IPS-18c (cell line): ENCODE results near the gene ST3GAL4.
"Not testable (repeated sequence)": the region's sequence is repeated elsewhere in the genome, so short reads cannot be mapped to it uniquely, and the experiment has no call there.

Source experiments
- H3K4me3 ChIP-seq: 2 replicates; pipeline ENCODE4 v1.7.0; 2013; ENCODE audit warnings: low read depth, mild to moderate bottlenecking, low read length, moderate library complexity; ENCODE audit not compliant: insufficient read depth
- H3K9me3 ChIP-seq: one replicate; pipeline ENCODE4 v1.6.1; 2013; ENCODE audit warnings: mild to moderate bottlenecking, low read length, moderate library complexity; ENCODE audit not compliant: control insufficient read depth, insufficient read depth

ST3GAL4 gene

GRCh38 chr11:126391286-126391954, 35.9 kb downstream of the ST3GAL4 start:
- H3K9me3 ChIP-seq: no peaks in the 10 kb centered on the region
- H3K4me3 ChIP-seq: no peak overlapping the region

GRCh38 chr11:126391970-126392632, 36.6 kb downstream of the ST3GAL4 start:
- Histone ChIP-seq H3K4me3 (no peak overlapping the region), H3K9me3 (no peaks in the 10 kb centered on the region)

- H3K4me3 ChIP-seq: no peak overlapping the region
- no peaks in the 10 kb centered on the region for H3K9me3 ChIP-seq
Observed at GRCh38 chr11:126392633-126393013, 37.1 kb downstream of the ST3GAL4 start.

- Histone ChIP-seq H3K9me3 (no peaks in the 10 kb centered on the region), H3K4me3 (no peak overlapping the region)
Observed at GRCh38 chr11:126393143-126393542, 37.7 kb downstream of the ST3GAL4 start.

GRCh38 chr11:126394036-126394435, 38.5 kb downstream of the ST3GAL4 start:
- no peaks in the 10 kb centered on the region for H3K9me3 ChIP-seq

GRCh38 chr11:126394634-126395072, 39.2 kb downstream of the ST3GAL4 start:
- not testable (repeated sequence) for H3K4me3 ChIP-seq, H3K9me3 ChIP-seq

More at GRCh38 chr11:126394036-126394435, 38.5 kb downstream of the ST3GAL4 start:
- no peak overlapping the region for H3K4me3 ChIP-seq

- H3K4me3 ChIP-seq, H3K9me3 ChIP-seq: not testable (repeated sequence)
Observed at GRCh38 chr11:126395784-126396183, 40.3 kb downstream of the ST3GAL4 start.

- not testable (repeated sequence) for H3K9me3 ChIP-seq, H3K4me3 ChIP-seq
Observed at GRCh38 chr11:126396266-126396665, 40.8 kb downstream of the ST3GAL4 start.

GRCh38 chr11:126396965-126397364, 41.5 kb downstream of the ST3GAL4 start:
- no peak overlapping the region for H3K4me3 ChIP-seq

GRCh38 chr11:126398296-126398695, 42.8 kb downstream of the ST3GAL4 start:
- Histone ChIP-seq H3K9me3 (peaks cover 2% of the 10 kb centered on the region), H3K4me3 (no peak overlapping the region)

More at GRCh38 chr11:126396965-126397364, 41.5 kb downstream of the ST3GAL4 start:
- peaks cover 2% of the 10 kb centered on the region for H3K9me3 ChIP-seq

- H3K9me3 ChIP-seq: peaks cover 2% of the 10 kb centered on the region
Observed at GRCh38 chr11:126398721-126399120, 43.2 kb downstream of the ST3GAL4 start.

GRCh38 chr11:126400019-126400418, 44.5 kb downstream of the ST3GAL4 start:
- H3K9me3 ChIP-seq: peaks cover 2% of the 10 kb centered on the region
- H3K4me3 ChIP-seq: no peak overlapping the region

More at GRCh38 chr11:126398721-126399120, 43.2 kb downstream of the ST3GAL4 start:
- no peak overlapping the region for H3K4me3 ChIP-seq

GRCh38 chr11:126400479-126400878, 45.0 kb downstream of the ST3GAL4 start:
- peaks cover 2% of the 10 kb centered on the region for H3K9me3 ChIP-seq
- H3K4me3 ChIP-seq: no peak overlapping the region

GRCh38 chr11:126403022-126403581, 47.6 kb downstream of the ST3GAL4 start:
- no peak overlapping the region; the same call in 1 of the 2 replicates for H3K4me3 ChIP-seq
- H3K9me3 ChIP-seq: peaks cover 2% of the 10 kb centered on the region

GRCh38 chr11:126403658-126404057, 48.2 kb downstream of the ST3GAL4 start:
- Histone ChIP-seq H3K9me3 (peaks cover 2% of the 10 kb centered on the region), H3K4me3 (no peak overlapping the region; the same call in 1 of the 2 replicates)

GRCh38 chr11:126404367-126404766, 48.9 kb downstream of the ST3GAL4 start:
- no peak overlapping the region for H3K4me3 ChIP-seq
- H3K9me3 ChIP-seq: peaks cover 2% of the 10 kb centered on the region

- Histone ChIP-seq H3K9me3 (no peaks in the 10 kb centered on the region), H3K4me3 (no peak overlapping the region)
Observed at GRCh38 chr11:126405374-126405773, 49.9 kb downstream of the ST3GAL4 start.

GRCh38 chr11:126405906-126406305, 50.4 kb downstream of the ST3GAL4 start:
- no peaks in the 10 kb centered on the region for H3K9me3 ChIP-seq
- no peak overlapping the region for H3K4me3 ChIP-seq
